Measurements from ENCODE around the gene PPP4R1.

Gene PPP4R1

DNA sequence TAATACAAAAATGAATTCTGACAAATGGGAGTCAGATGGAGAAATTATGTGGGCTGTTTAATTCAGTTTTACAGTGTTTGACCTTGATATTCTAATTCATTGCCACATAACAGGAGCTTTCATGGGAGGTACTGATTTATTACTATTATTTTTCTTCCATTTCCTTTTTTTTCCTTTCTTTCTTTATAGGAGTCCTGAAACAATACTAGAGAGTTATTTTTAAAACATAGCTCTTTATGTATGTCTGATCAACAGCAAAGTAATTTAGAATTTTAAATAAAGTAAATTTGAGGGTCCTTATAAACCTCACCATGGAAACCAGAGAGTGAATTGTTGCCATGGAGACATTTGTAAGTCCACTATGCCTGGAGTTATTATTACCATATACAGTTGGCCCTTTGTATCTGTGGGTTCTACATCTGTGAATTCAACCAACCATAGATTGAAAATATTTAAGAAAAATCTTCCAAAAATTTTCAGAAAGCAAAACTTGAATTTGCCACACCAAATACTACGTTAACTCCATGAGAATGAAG lies 40.9 kb upstream of the PPP4R1 start:
- POLR2A ChIA-PET: no interaction called here
- H3K4me3 ChIP-seq (ENCODE audit: low read depth, low read length): no peak overlapping the region
- no peak for DNase-seq (ENCODE audit: low read depth, low spot score)
- TF ChIP-seq, protein P1, sequence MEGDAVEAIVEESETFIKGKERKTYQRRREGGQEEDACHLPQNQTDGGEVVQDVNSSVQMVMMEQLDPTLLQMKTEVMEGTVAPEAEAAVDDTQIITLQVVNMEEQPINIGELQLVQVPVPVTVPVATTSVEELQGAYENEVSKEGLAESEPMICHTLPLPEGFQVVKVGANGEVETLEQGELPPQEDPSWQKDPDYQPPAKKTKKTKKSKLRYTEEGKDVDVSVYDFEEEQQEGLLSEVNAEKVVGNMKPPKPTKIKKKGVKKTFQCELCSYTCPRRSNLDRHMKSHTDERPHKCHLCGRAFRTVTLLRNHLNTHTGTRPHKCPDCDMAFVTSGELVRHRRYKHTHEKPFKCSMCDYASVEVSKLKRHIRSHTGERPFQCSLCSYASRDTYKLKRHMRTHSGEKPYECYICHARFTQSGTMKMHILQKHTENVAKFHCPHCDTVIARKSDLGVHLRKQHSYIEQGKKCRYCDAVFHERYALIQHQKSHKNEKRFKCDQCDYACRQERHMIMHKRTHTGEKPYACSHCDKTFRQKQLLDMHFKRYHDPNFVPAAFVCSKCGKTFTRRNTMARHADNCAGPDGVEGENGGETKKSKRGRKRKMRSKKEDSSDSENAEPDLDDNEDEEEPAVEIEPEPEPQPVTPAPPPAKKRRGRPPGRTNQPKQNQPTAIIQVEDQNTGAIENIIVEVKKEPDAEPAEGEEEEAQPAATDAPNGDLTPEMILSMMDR (IDR thresholded peaks at IDR 0.05; ENCODE audit: insufficient read depth, low read length, missing control alignments): no peak
- CTCF ChIA-PET: no interaction called here

GRCh38 chr18:9653390-9653789 lies 39.0 kb upstream of the PPP4R1 start:
- DNase-seq (ENCODE audit: low read depth, low spot score): no peak
- POLR2A ChIA-PET: no interaction called here
- CTCF ChIA-PET: no interaction called here
- no peak overlapping the region for H3K4me3 ChIP-seq (ENCODE audit: low read depth, low read length)
- TF ChIP-seq, protein P1 (IDR thresholded peaks at IDR 0.05; ENCODE audit: insufficient read depth, low read length, missing control alignments): no peak

GRCh38 chr18:9649164-9649540 lies 34.8 kb upstream of the PPP4R1 start:
- TF ChIP-seq, protein P1 (IDR thresholded peaks at IDR 0.05; ENCODE audit: insufficient read depth, low read length, missing control alignments): no peak
- no peak overlapping the region for H3K4me3 ChIP-seq (ENCODE audit: low read depth, low read length)
- POLR2A ChIA-PET: interaction anchor here (1.2 kb wide), 1 partner anchor 12 kb away, joined by 3 read pairs; no protein-coding TSS in a partner anchor
- CTCF ChIA-PET: interaction anchor here (0.6 to 1.3 kb wide), 2 partner anchors 74 to 489 kb away, joined by 3 read pairs; no protein-coding TSS in a partner anchor
- DNase-seq (ENCODE audit: low read depth, low spot score): no peak

GRCh38 chr18:9648431-9649163 lies 34.2 kb upstream of the PPP4R1 start:
- CTCF ChIA-PET: interaction anchor here (1.3 to 1.6 kb wide), 2 partner anchors 33 to 73 kb away, joined by 3 to 4 read pairs; no protein-coding TSS in a partner anchor

GRCh38 chr18:9647496-9648323 lies 33.4 kb upstream of the PPP4R1 start:
- H3K4me3 ChIP-seq (ENCODE audit: low read depth, low read length): no peak overlapping the region
- TF ChIP-seq, protein P1 (IDR thresholded peaks at IDR 0.05; ENCODE audit: insufficient read depth, low read length, missing control alignments): no peak
- no peak for DNase-seq (ENCODE audit: low read depth, low spot score)
- POLR2A ChIA-PET: no interaction called here
- CTCF ChIA-PET: interaction anchor here (0.8 to 1.6 kb wide), 4 partner anchors 8 to 36 kb away, joined by 3 to 5 read pairs (median 4); no protein-coding TSS in a partner anchor

More at GRCh38 chr18:9648431-9649163, 34.2 kb upstream of the PPP4R1 start:
- TF ChIP-seq, protein P1 (IDR thresholded peaks at IDR 0.05; ENCODE audit: insufficient read depth, low read length, missing control alignments): no peak
- POLR2A ChIA-PET: interaction anchor here (1.2 kb wide), 1 partner anchor 13 kb away, joined by 3 read pairs; no protein-coding TSS in a partner anchor
- no peak for DNase-seq (ENCODE audit: low read depth, low spot score)
- H3K4me3 ChIP-seq (ENCODE audit: low read depth, low read length): no peak overlapping the region

DNA sequence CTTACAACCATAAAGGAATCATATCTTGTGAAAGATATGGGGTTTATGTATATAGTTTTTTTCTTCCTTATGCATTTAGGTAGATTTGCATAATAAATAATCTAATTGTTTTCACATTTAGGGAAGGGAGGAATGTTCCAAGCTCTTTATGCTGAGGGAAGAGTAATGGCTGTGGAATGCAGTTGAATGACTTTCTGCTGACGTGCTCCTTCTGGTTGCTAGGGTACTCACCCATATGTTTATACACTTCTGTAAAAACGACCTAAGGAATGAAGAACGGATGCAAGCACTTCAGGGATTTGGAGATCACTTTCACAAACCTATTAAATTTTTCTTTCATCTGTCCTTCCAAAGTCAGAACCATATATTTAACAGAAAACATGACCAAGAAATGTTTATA lies 29.2 kb upstream of the PPP4R1 start:
- H3K4me3 ChIP-seq (ENCODE audit: low read depth, low read length): no peak overlapping the region
- ChIA-PET CTCF (no interaction called here), POLR2A (no interaction called here)
- TF ChIP-seq, protein P1 (IDR thresholded peaks at IDR 0.05; ENCODE audit: insufficient read depth, low read length, missing control alignments): no peak
- DNase-seq (ENCODE audit: low read depth, low spot score): peak; percentile 91

Measured in AG04449 (cell line).